ENCODE results near the gene CRY2. TPM values are rescaled to one million over a fixed set of nuclear protein-coding genes. Genes with fewer than 3 reads are reported as not detected.

Gene CRY2
- total RNA-seq, 1 donor from 2014 or later = 56.8 TPM

GRCh38 chr11:45894555-45895247 lies 47.4 kb downstream of the CRY2 start:
- ChIA-PET POLR2A (no interaction called here), CTCF (no interaction called here)
- Mint-ChIP-seq H3K27me3 (peaks cover 35% of the 10 kb centered on the region), H3K4me1 (peaks cover 8% of the 10 kb centered on the region), H3K4me3 (no peak overlapping the region), H3K9me3 (no peaks in the 10 kb centered on the region), H3K36me3 (ENCODE audit: low read depth) (no peaks in the 10 kb centered on the region), H3K27ac (no peak overlapping the region)
- no peak for TF ChIP-seq CTCF (IDR thresholded peaks at IDR 0.05)
- intact Hi-C loops (cut with micrococcal nuclease) = no loop called here
- no peak for ATAC-seq (ENCODE audit: low read depth)
- DNase-seq = no peak

GRCh38 chr11:45895553-45896259 lies 48.4 kb downstream of the CRY2 start:
- intact Hi-C loops (cut with micrococcal nuclease) = no loop called here

GRCh38 chr11:45896422-45896984 lies 49.2 kb downstream of the CRY2 start:
- no peak for ATAC-seq (ENCODE audit: low read depth)
- intact Hi-C loops (cut with micrococcal nuclease) = no loop called here

More at GRCh38 chr11:45895553-45896259, 48.4 kb downstream of the CRY2 start:
- no peak overlapping the region for H3K4me3 Mint-ChIP-seq
- H3K36me3 Mint-ChIP-seq (ENCODE audit: low read depth) = no peaks in the 10 kb centered on the region
- ChIA-PET POLR2A (no interaction called here), CTCF (interaction anchor here (1.6 kb wide), 1 partner anchor 70 kb away, joined by 4 read pairs; no protein-coding TSS in a partner anchor)
- peaks cover 8% of the 10 kb centered on the region for H3K4me1 Mint-ChIP-seq
- DNase-seq (no peak), ATAC-seq (ENCODE audit: low read depth) (no peak)
- no peak overlapping the region for H3K27ac Mint-ChIP-seq
- peaks cover 37% of the 10 kb centered on the region for H3K27me3 Mint-ChIP-seq
- no peaks in the 10 kb centered on the region for H3K9me3 Mint-ChIP-seq
- TF ChIP-seq CTCF (IDR thresholded peaks at IDR 0.05) = no peak

GRCh38 chr11:45897556-45897955 lies 50.3 kb downstream of the CRY2 start:
- Mint-ChIP-seq H3K4me1 (peaks cover 8% of the 10 kb centered on the region), H3K9me3 (no peaks in the 10 kb centered on the region), H3K4me3 (no peak overlapping the region), H3K36me3 (ENCODE audit: low read depth) (no peaks in the 10 kb centered on the region), H3K27ac (no peak overlapping the region), H3K27me3 (peaks cover 34% of the 10 kb centered on the region)
- ATAC-seq (ENCODE audit: low read depth) = no peak
- no peak for DNase-seq
- intact Hi-C loops (cut with micrococcal nuclease) = no loop called here
- CTCF ChIA-PET = interaction anchor here (2.1 kb wide), 1 partner anchor 68 kb away, joined by 5 read pairs; no protein-coding TSS in a partner anchor
- POLR2A ChIA-PET = interaction anchor here (0.7 to 1.0 kb wide), 2 partner anchors 20 to 51 kb away, joined by 4 to 9 read pairs; partner anchors contain the start of genes CRY2 and PEX16
- TF ChIP-seq CTCF (IDR thresholded peaks at IDR 0.05) = no peak

More at GRCh38 chr11:45896422-45896984, 49.2 kb downstream of the CRY2 start:
- Mint-ChIP-seq H3K27ac (no peak overlapping the region), H3K4me1 (peaks cover 8% of the 10 kb centered on the region), H3K36me3 (ENCODE audit: low read depth) (no peaks in the 10 kb centered on the region), H3K9me3 (no peaks in the 10 kb centered on the region), H3K27me3 (peaks cover 36% of the 10 kb centered on the region), H3K4me3 (no peak overlapping the region)
- POLR2A ChIA-PET = interaction anchor here (0.8 to 1.0 kb wide), 2 partner anchors 13 to 21 kb away, joined by 3 to 4 read pairs; partner anchors contain the start of gene PEX16
- DNase-seq = no peak
- TF ChIP-seq CTCF (IDR thresholded peaks at IDR 0.05) = no peak
- CTCF ChIA-PET = interaction anchor here (0.6 to 1.6 kb wide), 2 partner anchors 56 to 69 kb away, joined by 3 to 4 read pairs; no protein-coding TSS in a partner anchor
